HL-60/S4 treated with retinoic acid at 250 ng/mL for 4 days and 3 days (cell line): ENCODE measurements around the gene SOCS6.
"Not testable (repeated sequence)": the region's sequence is repeated elsewhere in the genome, so short reads cannot be mapped to it uniquely, and the experiment has no call there.

Experiments
- in situ Hi-C: fragments of 300-500 bp; cut with MboI; formaldehyde crosslinking; loops from 2 replicates; pipeline ENCODE4 v1.7.0; 2022; ENCODE audit warnings: low sequenced_read_pairs

The SOCS6 gene

DNA sequence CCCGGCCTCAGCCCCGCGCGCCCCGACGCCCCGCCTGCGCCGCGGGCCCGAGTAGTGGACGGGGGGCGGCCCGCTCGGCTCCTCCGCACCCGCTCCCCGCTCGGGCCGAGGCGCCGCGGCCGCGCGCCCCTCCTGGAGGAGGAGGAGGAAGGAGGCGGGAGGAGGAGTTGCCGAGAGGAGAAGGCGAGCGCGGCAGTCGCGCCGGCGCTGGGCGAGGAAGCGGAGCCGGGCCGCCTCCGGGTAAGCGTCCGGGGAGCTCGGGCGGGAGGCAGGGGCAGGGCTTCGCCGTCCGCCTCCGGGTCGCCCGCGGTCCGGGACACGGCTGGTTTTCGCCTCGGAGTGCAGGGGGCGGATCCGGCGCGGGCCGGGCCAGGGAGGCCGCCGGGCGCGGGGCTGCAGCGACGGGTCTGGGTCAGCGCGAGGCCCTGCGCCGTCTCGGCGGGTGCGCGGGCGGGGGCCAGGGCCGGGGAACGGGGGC lies at the start of gene SOCS6:
TSS of gene SOCS6 (plus strand) at position 195 of the 478 bp plus-strand sequence. CDS start 35,624 bp downstream, outside the sequence.
- in situ Hi-C loops = no loop called here

- in situ Hi-C loops = no loop called here
These were observed 45.5 kb upstream of the SOCS6 start for GRCh38 chr18:70243131-70243929.

DNA sequence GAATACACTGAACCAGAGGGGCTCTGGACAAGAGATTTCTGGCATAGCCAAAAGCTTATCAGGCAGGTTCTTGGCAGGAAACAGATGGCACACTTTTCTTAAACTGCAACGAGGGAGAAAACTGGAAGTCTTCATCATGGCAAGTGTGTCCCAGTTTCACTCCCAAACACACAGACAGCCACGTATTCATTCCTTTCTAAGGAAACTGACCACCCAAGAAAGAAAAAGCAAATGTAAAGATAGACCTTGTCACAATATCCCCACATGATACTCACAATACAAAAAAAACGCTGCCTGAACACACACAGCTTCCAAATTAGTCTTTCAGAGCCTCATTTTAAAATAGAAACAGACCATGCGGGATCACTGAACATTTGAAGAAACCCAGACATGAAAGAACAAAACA lies 42.8 kb upstream of the SOCS6 start:
- in situ Hi-C loops = no loop called here

GRCh38 chr18:70249118-70249517 lies 39.7 kb upstream of the SOCS6 start:
- in situ Hi-C loops = no loop called here

- in situ Hi-C loops = not testable (repeated sequence)
These were observed 39.0 kb upstream of the SOCS6 start for GRCh38 chr18:70249861-70250260.

DNA sequence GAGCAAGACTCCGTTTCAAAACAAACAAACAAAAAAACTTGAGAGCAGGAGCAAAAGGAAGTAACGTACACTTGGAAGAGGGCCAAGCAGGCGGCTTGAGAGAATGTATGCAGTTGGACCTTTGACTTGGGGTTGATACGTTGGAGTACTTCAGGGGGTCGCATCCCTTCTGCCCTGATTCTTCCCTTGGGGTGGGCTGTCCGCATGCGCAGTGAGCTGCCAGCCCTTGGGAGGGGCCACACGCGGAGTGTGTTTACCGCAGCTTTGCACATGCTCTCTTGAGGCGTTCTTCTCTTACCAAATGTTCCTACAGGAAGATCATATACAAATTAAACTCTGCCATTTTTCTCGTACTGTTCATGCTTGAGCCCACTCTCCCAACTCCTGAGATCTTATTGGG lies 38.1 kb upstream of the SOCS6 start:
- in situ Hi-C loops = no loop called here

DNA sequence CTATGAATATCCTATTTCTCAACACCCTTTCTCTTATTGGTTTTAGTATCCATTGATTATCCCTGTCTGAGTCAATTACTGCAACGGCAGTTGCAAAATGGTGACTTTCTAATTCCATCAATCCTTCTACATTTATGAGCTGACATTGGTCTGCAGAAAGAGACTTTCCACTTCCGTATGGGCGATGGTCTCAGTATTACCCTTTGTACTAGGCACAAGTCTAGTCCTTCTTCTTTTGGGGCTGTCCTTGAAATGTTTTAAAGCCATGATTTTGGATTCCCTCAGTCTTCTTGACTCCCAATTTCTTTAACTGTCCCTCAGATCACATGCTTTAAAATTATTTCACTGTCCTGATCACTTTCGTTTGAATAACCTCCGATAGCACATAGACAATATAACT lies 32.7 kb upstream of the SOCS6 start:
- in situ Hi-C loops = no loop called here

DNA sequence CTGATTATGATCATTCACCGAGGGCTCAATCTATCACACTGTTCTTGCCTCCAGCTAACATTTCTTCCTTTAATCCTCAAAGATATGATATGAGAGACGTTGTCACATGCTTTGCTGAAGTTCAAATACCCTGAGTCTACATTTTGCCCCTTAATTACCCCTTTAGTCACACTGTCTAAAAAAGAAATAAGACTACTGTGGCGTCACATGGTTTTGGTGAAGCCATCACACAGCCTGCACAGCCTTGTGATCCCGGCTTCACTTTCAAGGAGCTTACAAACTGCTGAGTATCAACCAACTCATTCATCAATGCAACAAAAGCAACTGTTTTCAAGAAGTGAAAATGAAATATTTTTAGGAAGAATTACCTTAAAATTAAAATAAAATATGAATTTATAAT lies 31.9 kb upstream of the SOCS6 start:
- in situ Hi-C loops = no loop called here

- in situ Hi-C loops = no loop called here
These were observed 30.6 kb upstream of the SOCS6 start for GRCh38 chr18:70258243-70258642.

DNA sequence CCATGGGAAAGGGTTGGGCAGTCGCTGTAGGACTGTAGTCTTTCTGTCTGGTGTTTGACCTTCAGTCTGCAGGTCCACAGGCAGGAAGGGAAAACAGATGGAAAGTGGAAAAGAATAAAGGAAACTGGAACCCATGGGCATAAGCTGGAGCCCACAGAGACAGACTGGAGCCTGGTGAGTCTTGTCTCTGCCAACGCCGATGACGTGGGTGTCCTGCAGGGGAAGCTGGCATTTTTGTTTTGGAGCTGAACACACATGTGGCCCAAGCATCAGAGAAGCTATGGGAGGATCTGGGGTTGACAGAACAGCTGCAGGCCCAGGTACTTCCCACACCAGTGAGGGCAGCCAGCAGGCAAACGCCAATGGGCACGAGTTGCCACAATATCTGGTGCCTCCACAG lies 28.2 kb upstream of the SOCS6 start:
- in situ Hi-C loops = no loop called here

DNA sequence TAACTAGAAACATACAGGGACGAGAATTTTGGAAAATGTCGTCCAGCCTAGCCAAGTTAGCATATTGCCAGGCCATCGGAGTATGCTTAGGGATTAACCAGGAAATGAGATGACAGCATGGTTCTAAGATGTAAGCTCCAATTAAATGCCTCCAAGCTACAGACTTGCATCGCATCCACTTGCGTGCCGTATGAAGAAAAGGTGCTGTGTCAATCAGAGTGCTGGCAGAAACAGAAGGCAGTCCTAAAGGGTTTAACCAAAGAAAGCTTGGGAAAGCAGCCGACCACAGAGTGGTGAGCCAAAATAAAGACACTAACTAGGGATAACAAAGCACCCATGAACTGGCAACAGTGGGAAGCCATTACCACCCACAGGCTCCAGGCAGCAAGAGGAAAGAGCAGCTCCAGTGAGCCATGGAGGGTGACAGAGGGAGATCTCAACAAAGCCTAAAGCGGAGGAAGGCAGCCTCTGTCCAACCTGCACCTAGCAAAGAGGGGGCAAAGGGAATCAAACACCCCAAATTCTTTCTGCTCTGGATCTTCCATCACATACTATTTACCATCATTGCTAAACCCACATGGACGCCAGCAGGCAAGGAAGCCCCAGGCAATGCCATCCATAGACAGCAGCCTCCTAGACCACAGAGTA lies 27.6 kb upstream of the SOCS6 start:
- in situ Hi-C loops = no loop called here

DNA sequence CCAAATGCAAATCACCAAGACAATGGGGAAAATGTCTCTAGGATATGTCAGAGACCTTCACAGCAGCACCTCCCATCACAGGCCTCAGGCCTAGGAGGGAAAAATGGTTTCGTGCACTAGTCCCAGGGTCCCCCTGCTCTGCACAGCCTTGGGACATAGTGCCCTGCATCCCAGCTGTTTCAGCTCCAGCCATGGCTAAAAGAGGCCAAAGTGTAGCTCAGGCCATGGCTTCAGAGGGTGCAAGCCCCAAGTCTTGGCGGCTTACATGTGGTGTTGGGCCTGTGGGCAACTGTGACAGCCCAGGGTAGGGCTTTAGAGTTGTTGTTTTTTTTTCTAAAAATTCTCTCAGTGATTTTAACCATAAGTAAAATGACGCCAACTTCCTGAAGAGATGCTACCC lies 25.5 kb upstream of the SOCS6 start:
- in situ Hi-C loops = no loop called here

- in situ Hi-C loops = no loop called here
These were observed 17.1 kb upstream of the SOCS6 start for GRCh38 chr18:70271742-70272141.

DNA sequence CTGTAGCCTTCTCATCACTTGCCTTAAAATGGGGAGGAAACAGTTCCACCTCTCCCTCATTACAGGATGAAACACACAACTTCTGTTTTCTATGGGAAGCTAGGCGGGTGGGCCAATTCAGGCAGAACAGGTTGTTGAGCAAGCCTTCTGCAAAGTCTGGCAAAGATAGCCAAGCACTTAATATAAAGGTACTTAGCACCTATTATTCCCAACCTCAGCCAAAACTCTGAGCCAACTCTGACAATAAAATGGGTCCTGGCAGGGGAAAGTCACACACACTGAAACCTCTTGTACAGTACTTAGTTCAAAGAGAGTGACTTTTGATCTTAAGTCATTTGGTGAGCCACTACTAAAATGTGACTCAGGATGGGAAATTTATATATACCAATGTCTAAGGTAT lies 15.8 kb upstream of the SOCS6 start:
- in situ Hi-C loops = no loop called here

DNA sequence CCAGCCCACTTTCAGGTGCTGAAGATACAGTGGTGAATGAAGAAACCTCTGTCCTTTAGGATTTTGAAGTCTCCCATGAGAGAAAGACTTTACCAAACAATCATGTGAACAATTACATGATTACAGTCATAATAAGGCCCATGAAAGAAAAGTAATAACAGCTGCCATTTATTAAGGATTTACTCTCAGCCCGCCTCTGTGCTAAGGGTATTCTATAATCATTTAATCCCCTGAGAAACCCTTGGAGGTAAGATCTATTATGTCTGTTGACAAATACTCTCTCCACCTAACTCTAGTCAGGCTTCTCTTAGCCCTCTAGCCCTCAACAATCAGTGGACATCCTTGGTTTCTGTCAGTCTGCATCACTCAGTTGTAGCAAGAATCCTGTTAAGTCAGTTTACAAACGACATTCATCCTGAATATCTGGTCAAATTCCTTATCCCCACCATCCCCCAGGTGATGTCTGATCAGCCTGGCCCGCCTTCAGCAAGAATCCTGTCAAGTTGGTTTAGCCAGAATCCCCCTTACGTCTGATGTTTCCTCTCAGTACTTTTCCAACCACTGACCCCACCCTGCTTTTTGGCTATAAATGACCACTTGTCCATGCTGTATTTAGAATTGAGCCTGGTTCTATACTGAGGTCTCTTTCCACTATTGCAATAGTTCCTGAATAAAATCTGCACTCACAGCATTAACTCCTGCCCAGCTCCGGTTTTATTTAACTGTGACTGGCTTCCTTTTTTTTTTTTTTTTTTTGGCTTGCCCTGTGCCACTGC lies 12.2 kb upstream of the SOCS6 start:
- in situ Hi-C loops = no loop called here

- in situ Hi-C loops = no loop called here
These were observed 9.4 kb upstream of the SOCS6 start for GRCh38 chr18:70279470-70279869.

DNA sequence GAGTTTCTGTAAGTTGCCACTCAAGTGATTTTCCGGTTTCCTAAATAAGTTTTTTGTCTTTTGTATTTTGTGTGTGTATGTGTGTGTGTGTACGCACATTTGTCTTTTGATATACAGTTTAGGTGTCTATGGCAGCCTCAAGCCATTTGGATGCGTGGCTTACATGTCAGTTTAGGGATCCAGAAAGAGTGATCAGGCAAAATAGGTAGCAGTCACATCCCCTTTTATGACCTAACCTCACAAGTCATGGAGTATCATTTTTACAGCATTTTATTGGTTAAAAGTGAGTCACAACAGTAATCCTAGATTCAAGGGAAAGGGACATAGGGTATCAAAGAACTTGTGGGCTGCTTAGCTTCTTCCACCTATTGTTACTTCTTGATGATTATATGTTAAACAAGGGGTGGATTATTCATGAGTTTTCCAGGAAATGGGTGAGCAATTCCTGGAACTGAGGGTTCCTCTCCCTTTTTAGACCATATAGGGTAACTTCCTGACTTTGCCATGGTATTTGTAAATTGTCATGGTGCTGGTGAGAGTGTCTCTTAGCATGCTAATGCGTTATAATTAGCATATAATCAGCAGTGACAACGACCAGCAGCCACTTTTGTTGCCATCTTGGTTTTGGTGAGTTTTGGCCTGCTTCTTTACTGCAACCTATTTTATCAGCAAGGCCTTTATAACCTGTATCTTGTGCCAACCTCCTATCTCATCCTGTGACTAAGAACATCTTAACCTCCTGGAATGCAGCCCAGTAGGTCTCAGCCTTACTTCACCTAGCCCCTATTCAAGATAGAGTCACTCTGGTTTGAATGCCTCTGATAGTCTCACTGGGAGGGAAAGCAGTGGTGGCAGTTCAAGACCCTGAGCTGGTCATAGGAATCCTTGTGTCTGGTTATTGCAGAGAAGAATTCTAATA lies 8.6 kb upstream of the SOCS6 start:
- in situ Hi-C loops = no loop called here

GRCh38 chr18:70284976-70285620 lies 3.7 kb upstream of the SOCS6 start:
- in situ Hi-C loops = no loop called here

- in situ Hi-C loops = no loop called here
These were observed 1.1 kb upstream of the SOCS6 start for GRCh38 chr18:70287731-70288130.
